H1 (cell line): ENCODE measurements around the gene GPR176. TPM values are rescaled to one million over a fixed set of nuclear protein-coding genes. Genes with fewer than 3 reads are reported as not detected.

Experiments used
- CEBPB ChIP-seq: IDR thresholded peaks from 2 replicates; pipeline ENCODE4 v1.6.1; 2012; ENCODE audit warnings: low read depth, low read length
- CHD1 ChIP-seq: IDR thresholded peaks from 2 replicates; pipeline ENCODE4 v1.6.1; 2012; ENCODE audit warnings: low read depth, low read length, improper control_type of control experiment
- GTF2F1 ChIP-seq: IDR thresholded peaks from 2 replicates; pipeline ENCODE4 v1.6.1; 2012; ENCODE audit warnings: low read depth, low read length, improper control_type of control experiment, borderline replicate concordance
- JUND ChIP-seq: IDR thresholded peaks from 2 replicates; pipeline ENCODE4 v1.6.1; 2011; ENCODE audit warnings: mild to moderate bottlenecking, improper control_type of control experiment, low read length
- SRF ChIP-seq: IDR thresholded peaks from 2 replicates; pipeline ENCODE4 v1.6.1; 2011; ENCODE audit warnings: mild to moderate bottlenecking, low read depth, low read length, moderate library complexity
- TCF12 ChIP-seq: IDR thresholded peaks from 2 replicates; pipeline ENCODE4 v1.6.1; 2011; ENCODE audit warnings: low read depth, mild to moderate bottlenecking, low read length
- YY1 ChIP-seq: IDR thresholded peaks from 2 replicates; pipeline ENCODE4 v1.6.1; 2011; ENCODE audit warnings: low read depth, mild to moderate bottlenecking, low read length
- polyA plus RNA-seq, 7 experiments: library from polyadenylated mRNA; depleted of rRNA in 3 of 7; stranded (reverse) in 5 of 7; unstranded in 2 of 7; fragments of >200 nt in 5 of 7; fragments of 200-250 nt in 2 of 7; gene quantifications; 1 replicate in 5 of 7; 2 replicates in 1 of 7; 4 replicates in 1 of 7; pipeline versions ENCODE4 v1.2.1 to v1.2.3, GENCODE V29; 2011 to 2013; ENCODE audit warnings: missing spikeins in 2 of 7, mixed read lengths in 2 of 7
- total RNA-seq: library from RNA; stranded (reverse); fragmentation: NEBNext Ultra II Directional; extraction: Animal tissue kit (Norgen Biotek cat#: 25700); gene quantifications from 2 replicates; pipeline ENCODE4 v1.2.1, GENCODE V29; 2021
- TF ChIP-seq, protein P1 (sequence below), 3 experiments: IDR thresholded peaks; 1 replicate in 2 of 3; 2 replicates in 1 of 3; pipeline versions ENCODE4 v1.5.1 to v1.6.1; 2011; ENCODE audit warnings: low read length in 3 of 3, mild to moderate bottlenecking in 3 of 3, inconsistent platforms in 2 of 3, low read depth in 1 of 3, moderate library complexity in 1 of 3; ENCODE audit not compliant: insufficient read depth in 1 of 3; ENCODE audit errors: control extremely low read depth in 1 of 3

GPR176 gene
- total and polyA plus RNA-seq, 2 of the 8 experiments (the other 6 are each of a cell fraction or from before 2014, with no cell fraction given), result 190 to 281 TPM

- no peak for TF ChIP-seq CEBPB
- TF ChIP-seq, protein P1, sequence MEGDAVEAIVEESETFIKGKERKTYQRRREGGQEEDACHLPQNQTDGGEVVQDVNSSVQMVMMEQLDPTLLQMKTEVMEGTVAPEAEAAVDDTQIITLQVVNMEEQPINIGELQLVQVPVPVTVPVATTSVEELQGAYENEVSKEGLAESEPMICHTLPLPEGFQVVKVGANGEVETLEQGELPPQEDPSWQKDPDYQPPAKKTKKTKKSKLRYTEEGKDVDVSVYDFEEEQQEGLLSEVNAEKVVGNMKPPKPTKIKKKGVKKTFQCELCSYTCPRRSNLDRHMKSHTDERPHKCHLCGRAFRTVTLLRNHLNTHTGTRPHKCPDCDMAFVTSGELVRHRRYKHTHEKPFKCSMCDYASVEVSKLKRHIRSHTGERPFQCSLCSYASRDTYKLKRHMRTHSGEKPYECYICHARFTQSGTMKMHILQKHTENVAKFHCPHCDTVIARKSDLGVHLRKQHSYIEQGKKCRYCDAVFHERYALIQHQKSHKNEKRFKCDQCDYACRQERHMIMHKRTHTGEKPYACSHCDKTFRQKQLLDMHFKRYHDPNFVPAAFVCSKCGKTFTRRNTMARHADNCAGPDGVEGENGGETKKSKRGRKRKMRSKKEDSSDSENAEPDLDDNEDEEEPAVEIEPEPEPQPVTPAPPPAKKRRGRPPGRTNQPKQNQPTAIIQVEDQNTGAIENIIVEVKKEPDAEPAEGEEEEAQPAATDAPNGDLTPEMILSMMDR (IDR thresholded peaks at IDR 0.05; ENCODE audit: control extremely low read depth in 1 of 3, insufficient read depth in 1 of 3, low read depth in 1 of 3, low read length in 3 of 3), result no peak
- TF ChIP-seq TCF12, result no peak
- no peak for TF ChIP-seq YY1
- TF ChIP-seq SRF, result no peak
- TF ChIP-seq CHD1, result no peak
- TF ChIP-seq JUND, result no peak
- TF ChIP-seq GTF2F1, result no peak
Observed at GRCh38 chr15:39826975-39827374, 93.1 kb downstream of the GPR176 start (continued).
